Neural cell (in vitro differentiated cells): Measurements from ENCODE around the gene SNX27. TPM values are rescaled to one million over a fixed set of nuclear protein-coding genes. Genes with fewer than 3 reads are reported as not detected.

Experiments used
- H2AFZ ChIP-seq: fragments of 200-600, 300-800 bp; sonication (generic), shearing (Covaris generic); 2 replicates; pipeline ENCODE4 v1.6.0; 2014; ENCODE audit warnings: low read depth, mild to moderate bottlenecking, antibody characterized with exemption, low read length, moderate library complexity
- H3F3A ChIP-seq: fragments of 200-600 bp; shearing (Covaris generic); 2 replicates; pipeline ENCODE4 v1.6.1; 2016; ENCODE audit warnings: mild to moderate bottlenecking, moderate library complexity, mixed read lengths, antibody characterized with exemption, low read length; ENCODE audit not compliant: insufficient read depth, poor library complexity, severe bottlenecking
- H3K27ac ChIP-seq: fragments of 200-600, 300-800 bp; sonication (generic), shearing (Covaris generic); 2 replicates; pipeline ENCODE4 v1.5.1; 2014; ENCODE audit warnings: mild to moderate bottlenecking, low read length, moderate library complexity
- H3K27me3 ChIP-seq: fragments of 300-800, 200-600 bp; sonication (generic), shearing (Covaris generic); 2 replicates; pipeline ENCODE4 v1.6.0; 2014; ENCODE audit warnings: mild to moderate bottlenecking, low read depth, low read length, moderate library complexity; ENCODE audit not compliant: insufficient read depth
- H3K36me3 ChIP-seq: fragments of 300-800, 200-600 bp; sonication (generic), shearing (Covaris generic); 2 replicates; pipeline ENCODE4 v1.5.1; 2014; ENCODE audit warnings: mild to moderate bottlenecking, antibody characterized with exemption, low read length, moderate library complexity; ENCODE audit not compliant: insufficient read depth
- H3K4me2 ChIP-seq: fragments of 300-800, 200-600 bp; sonication (generic), shearing (Covaris generic); 2 replicates; pipeline ENCODE4 v1.6.0; 2014; ENCODE audit warnings: mild to moderate bottlenecking, low read length
- H3K4me3 ChIP-seq: fragments of 300-800, 200-600 bp; sonication (generic), shearing (Covaris generic); 2 replicates; pipeline ENCODE4 v1.5.1; 2014; ENCODE audit warnings: mild to moderate bottlenecking, low read length, moderate library complexity
- H3K79me2 ChIP-seq: fragments of 200-600 bp; shearing (Covaris generic); replicated peaks from 2 replicates; pipeline ENCODE4 v1.6.0; 2014; ENCODE audit warnings: mild to moderate bottlenecking, low read length, moderate library complexity; ENCODE audit not compliant: insufficient read depth
- H3K9ac ChIP-seq: fragments of 300-800, 200-600 bp; sonication (generic), shearing (Covaris generic); 2 replicates; pipeline ENCODE4 v1.6.1; 2016; ENCODE audit warnings: mild to moderate bottlenecking, low read length, mixed read lengths
- H3K9me2 ChIP-seq: fragments of 200-600 bp; shearing (Covaris generic); 2 replicates; pipeline ENCODE4 v1.6.1; 2016; ENCODE audit warnings: mild to moderate bottlenecking, low read length, mixed read lengths; ENCODE audit not compliant: insufficient read depth
- H3K9me3 ChIP-seq: fragments of 200-600, 300-800 bp; sonication (generic), shearing (Covaris generic); 2 replicates; pipeline ENCODE4 v1.6.1; 2016; ENCODE audit warnings: mild to moderate bottlenecking, mixed run types, low read length, moderate library complexity, mixed read lengths
- H4K20me1 ChIP-seq: fragments of 200-600 bp; shearing (Covaris generic); 2 replicates; pipeline ENCODE4 v1.6.1; 2016; ENCODE audit warnings: mild to moderate bottlenecking, mixed run types; ENCODE audit not compliant: insufficient read depth
- EP300 ChIP-seq: fragments of 450-650 bp; conservative IDR thresholded peaks from 2 replicates; pipeline ENCODE4 v1.6.1; 2014; ENCODE audit warnings: antibody characterized with exemption, mild to moderate bottlenecking, moderate library complexity; ENCODE audit not compliant: poor library complexity, severe bottlenecking
- EZH2 ChIP-seq: fragments of 200-600, 300-800 bp; shearing (Covaris generic), sonication (generic); IDR thresholded peaks from 2 replicates; pipeline ENCODE4 v1.6.1; 2014; ENCODE audit warnings: antibody characterized with exemption, low read length, borderline replicate concordance, mild to moderate bottlenecking; ENCODE audit not compliant: insufficient read depth, poor library complexity, severe bottlenecking
- MXI1 ChIP-seq: fragments of 450-650 bp; conservative IDR thresholded peaks from 2 replicates; pipeline ENCODE4 v1.6.1; 2014; ENCODE audit warnings: antibody characterized with exemption, mild to moderate bottlenecking; ENCODE audit not compliant: poor library complexity, severe bottlenecking
- POLR2AphosphoS5 ChIP-seq: IDR thresholded peaks from 2 replicates; pipeline ENCODE4 v1.6.1; 2012
- RAD21 ChIP-seq: fragments of 450-650 bp; conservative IDR thresholded peaks from 2 replicates; pipeline ENCODE4 v1.6.1; 2014; ENCODE audit warnings: antibody characterized with exemption, mild to moderate bottlenecking, moderate library complexity
- REST ChIP-seq: IDR thresholded peaks from 2 replicates; pipeline ENCODE4 v1.6.1; 2012; ENCODE audit warnings: borderline replicate concordance
- SMC3 ChIP-seq: fragments of 450-650 bp; conservative IDR thresholded peaks from 2 replicates; pipeline ENCODE4 v1.6.1; 2014; ENCODE audit warnings: antibody characterized with exemption, mild to moderate bottlenecking, moderate library complexity; ENCODE audit not compliant: poor library complexity
- TAF1 ChIP-seq: IDR thresholded peaks from 2 replicates; pipeline ENCODE4 v1.6.1; 2012; ENCODE audit warnings: low read depth
- polyA plus RNA-seq: library from polyadenylated mRNA; depleted of rRNA; stranded (reverse); fragments of >200 nt; gene quantifications from 2 replicates; pipeline ENCODE4 v1.2.3, GENCODE V29; 2014

Gene SNX27
- polyA plus RNA-seq, 1 donor from 2014 or later, result 30.2 TPM

- Histone ChIP-seq H3K27me3 (no peaks in the 10 kb centered on the region), H3K4me3 (no peak overlapping the region), H3K9me2 (no peaks in the 10 kb centered on the region), H3K79me2 (peaks cover 36% of the 10 kb centered on the region), H3F3A (no peaks in the 10 kb centered on the region), H3K4me2 (no peak overlapping the region), H4K20me1 (no peaks in the 10 kb centered on the region), H2AFZ (no peak overlapping the region), H3K9me3 (no peaks in the 10 kb centered on the region), H3K9ac (no peak overlapping the region), H3K27ac (no peak overlapping the region), H3K36me3 (peaks cover 7% of the 10 kb centered on the region)
- TF ChIP-seq EP300 (no peak), POLR2AphosphoS5 (peak; percentile 18)
Measured at GRCh38 chr1:151706464-151707415, 94.9 kb downstream of the SNX27 start.

GRCh38 chr1:151707541-151708065 lies 95.8 kb downstream of the SNX27 start:
- H3K27ac ChIP-seq, result no peak overlapping the region

More at GRCh38 chr1:151707541-151708065, 95.8 kb downstream of the SNX27 start:
- Histone ChIP-seq H3K9me2 (no peaks in the 10 kb centered on the region), H3K4me3 (no peak overlapping the region), H3K79me2 (peaks cover 45% of the 10 kb centered on the region), H4K20me1 (no peaks in the 10 kb centered on the region), H3F3A (no peaks in the 10 kb centered on the region), H3K36me3 (peaks cover 11% of the 10 kb centered on the region), H2AFZ (no peak overlapping the region), H3K9ac (no peak overlapping the region), H3K4me2 (no peak overlapping the region), H3K9me3 (no peaks in the 10 kb centered on the region), H3K27me3 (no peaks in the 10 kb centered on the region)
- no peak for TF ChIP-seq TAF1
- no peak for TF ChIP-seq MXI1
- no peak for TF ChIP-seq POLR2AphosphoS5
- TF ChIP-seq EP300, result no peak
- TF ChIP-seq REST, result no peak
- TF ChIP-seq RAD21, result no peak
- no peak for TF ChIP-seq SMC3
- TF ChIP-seq EZH2, result no peak
